Measurements from ENCODE around the gene NF1. TPM values are rescaled to one million over a fixed set of nuclear protein-coding genes. Genes with fewer than 3 reads are reported as not detected.

NF1 gene
- total and polyA plus RNA-seq, 2 of the 13 experiments (the other 11 are each of a cell fraction or from before 2014, with no cell fraction given): 21.5 to 26.5 TPM

DNA sequence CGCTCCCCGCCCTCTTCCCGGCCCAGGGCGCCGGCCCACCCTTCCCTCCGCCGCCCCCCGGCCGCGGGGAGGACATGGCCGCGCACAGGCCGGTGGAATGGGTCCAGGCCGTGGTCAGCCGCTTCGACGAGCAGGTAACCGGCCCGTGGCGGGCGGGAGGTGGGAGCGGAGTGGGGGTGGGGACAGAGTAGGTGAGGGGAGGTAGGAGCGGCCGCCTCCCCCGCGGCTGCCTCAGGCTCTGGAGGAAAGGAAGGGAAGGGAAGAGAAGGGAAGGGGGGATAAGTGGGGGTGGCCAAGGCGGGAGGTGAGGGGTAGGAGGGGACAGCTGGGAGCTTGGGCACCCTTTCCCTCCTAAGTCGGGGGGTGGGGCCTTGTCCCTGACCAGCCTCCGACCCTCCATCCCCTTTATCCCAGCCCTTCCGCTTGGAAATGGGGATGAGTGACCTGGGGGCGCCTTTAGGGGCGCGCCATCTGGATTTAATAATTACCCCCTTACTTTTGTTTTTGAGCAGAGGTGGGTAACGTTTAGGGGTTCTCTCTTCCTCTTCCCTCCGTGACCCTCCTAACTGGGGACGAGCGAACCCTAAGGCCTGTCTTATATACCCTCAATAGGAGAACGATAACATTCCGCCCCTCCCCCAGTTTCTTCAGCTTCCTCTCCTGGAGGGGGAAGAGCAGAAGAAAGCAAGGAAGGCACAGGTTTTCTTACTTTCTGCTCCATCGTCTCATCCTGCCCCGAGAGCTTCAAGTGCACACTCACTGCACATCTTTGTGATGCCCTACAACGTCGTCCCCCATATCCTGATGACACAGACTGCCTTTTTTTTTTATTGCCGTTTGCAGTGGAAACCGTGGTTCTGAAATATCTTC, 694 bp downstream of the NF1 start:
- Histone ChIP-seq H3K9me3 (ENCODE audit: low read length) (no peaks in the 10 kb centered on the region), H3K36me3 (replicated peaks in 1 of 2; ENCODE audit: control insufficient read depth in 1 of 2, insufficient read depth in 2 of 2, low read length in 2 of 2) (no peaks in the 10 kb centered on the region), H3K4me2 (ENCODE audit: low read depth, low read length) (peak overlapping the region; percentile 92), H3K27me3 (ENCODE audit: control insufficient read depth in 1 of 2, insufficient read depth in 2 of 2, low read length in 2 of 2) (no peaks in the 10 kb centered on the region; a peak in 1 of 5 replicates), H4K20me1 (ENCODE audit: insufficient read depth, low read length) (no peaks in the 10 kb centered on the region), H3K27ac (ENCODE audit: extremely low read length, insufficient read depth, low read length) (peak overlapping the region; percentile 86), H3K9ac (ENCODE audit: insufficient read depth, low read depth, low read length) (peak overlapping the region; percentile 94), H3K4me3 (replicated peaks in 1 of 3; ENCODE audit: insufficient read depth in 1 of 3, low read depth in 2 of 3, low read length in 3 of 3) (peak overlapping the region; percentile 92 to 99 (median 96)), H3K4me1 (ENCODE audit: insufficient read depth, low read length) (peaks cover 27% of the 10 kb centered on the region), H3K79me2 (ENCODE audit: insufficient read depth, low read length) (peaks cover 42% of the 10 kb centered on the region), H2AFZ (ENCODE audit: low read length) (no peak overlapping the region)
- in situ Hi-C loops (cut with HindIII; ENCODE audit: extremely low pct_ligation_motif_present, low pct_unique_long_range_greater_than_20kb) (no loop called here), intact Hi-C loops (cut with micrococcal nuclease; ENCODE audit: unreplicated experiment) (no loop called here)
- ChIA-PET POLR2A (interaction anchor here (0.5 to 1.3 kb wide), 12 partner anchors 12 to 271 kb away, joined by 3 to 8 read pairs (median 3); partner anchors contain the start of gene CRLF3), CTCF (ENCODE audit: low intra/inter-chr PET ratio, low total read pairs) (no interaction called here)
- ATAC-seq: peak; percentile 57
- DNase-seq (ENCODE audit: low spot score): peak; percentile 7
- BruUV-seq (replicated peaks): no TSS peak
- FAIRE-seq: no peak
- 2% methylated on average over 42 of the region's 45 CpGs for WGBS (ENCODE audit: low lambda C conversion rate)
- TF ChIP-seq REPIN1 (CRISPR knock-in tag; IDR thresholded peaks at IDR 0.05; ENCODE audit: borderline replicate concordance, low read depth) (no peak), EED (CRISPR knock-in tag; IDR thresholded peaks at IDR 0.05) (no peak), ZIK1 (CRISPR knock-in tag; IDR thresholded peaks at IDR 0.05; ENCODE audit: borderline replicate concordance, low read depth) (no peak), ZNF816 (CRISPR knock-in tag; IDR thresholded peaks at IDR 0.05; ENCODE audit: borderline replicate concordance) (no peak), RORA (CRISPR knock-in tag; IDR thresholded peaks at IDR 0.05) (no peak), ZNF629 (CRISPR knock-in tag; conservative IDR thresholded peaks at IDR 0.05) (peak; percentile 36; the same call in 1 of the 2 replicates), ZFP1 (CRISPR knock-in tag; IDR thresholded peaks at IDR 0.05) (no peak), ZFP37 (CRISPR knock-in tag; IDR thresholded peaks at IDR 0.05; ENCODE audit: borderline replicate concordance) (no peak), EP300 (IDR thresholded peaks at IDR 0.05; ENCODE audit: low read depth in 2 of 2, low read length in 2 of 2) (no peak), EP300 (CRISPR knock-in tag; IDR thresholded peaks at IDR 0.05; ENCODE audit: borderline replicate concordance) (no peak), MLLT10 (CRISPR knock-in tag; IDR thresholded peaks at IDR 0.05) (no peak), ZNF530 (CRISPR knock-in tag; IDR thresholded peaks at IDR 0.05; ENCODE audit: low read depth) (no peak), MEIS2 (CRISPR knock-in tag; IDR thresholded peaks at IDR 0.05) (no peak)
- TF ChIP-seq, protein P1, sequence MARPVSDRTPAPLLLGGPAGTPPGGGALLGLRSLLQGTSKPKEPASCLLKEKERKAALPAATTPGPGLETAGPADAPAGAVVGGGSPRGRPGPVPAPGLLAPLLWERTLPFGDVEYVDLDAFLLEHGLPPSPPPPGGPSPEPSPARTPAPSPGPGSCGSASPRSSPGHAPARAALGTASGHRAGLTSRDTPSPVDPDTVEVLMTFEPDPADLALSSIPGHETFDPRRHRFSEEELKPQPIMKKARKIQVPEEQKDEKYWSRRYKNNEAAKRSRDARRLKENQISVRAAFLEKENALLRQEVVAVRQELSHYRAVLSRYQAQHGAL (CRISPR knock-in tag; IDR thresholded peaks at IDR 0.05; ENCODE audit: not compliant biosample characterization): no peak
- TF ChIP-seq, protein P2, sequence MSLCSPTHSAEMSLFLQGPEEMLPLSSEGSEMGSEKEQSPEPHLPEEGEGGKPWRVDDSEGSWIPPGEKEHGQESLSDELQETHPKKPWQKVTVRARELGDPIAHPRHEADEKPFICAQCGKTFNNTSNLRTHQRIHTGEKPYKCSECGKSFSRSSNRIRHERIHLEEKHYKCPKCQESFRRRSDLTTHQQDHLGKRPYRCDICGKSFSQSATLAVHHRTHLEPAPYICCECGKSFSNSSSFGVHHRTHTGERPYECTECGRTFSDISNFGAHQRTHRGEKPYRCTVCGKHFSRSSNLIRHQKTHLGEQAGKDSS (CRISPR knock-in tag; IDR thresholded peaks at IDR 0.05; ENCODE audit: borderline replicate concordance, low read depth): peak; percentile 49; the same call in 1 of the 2 replicates
- TF ChIP-seq, protein P3, sequence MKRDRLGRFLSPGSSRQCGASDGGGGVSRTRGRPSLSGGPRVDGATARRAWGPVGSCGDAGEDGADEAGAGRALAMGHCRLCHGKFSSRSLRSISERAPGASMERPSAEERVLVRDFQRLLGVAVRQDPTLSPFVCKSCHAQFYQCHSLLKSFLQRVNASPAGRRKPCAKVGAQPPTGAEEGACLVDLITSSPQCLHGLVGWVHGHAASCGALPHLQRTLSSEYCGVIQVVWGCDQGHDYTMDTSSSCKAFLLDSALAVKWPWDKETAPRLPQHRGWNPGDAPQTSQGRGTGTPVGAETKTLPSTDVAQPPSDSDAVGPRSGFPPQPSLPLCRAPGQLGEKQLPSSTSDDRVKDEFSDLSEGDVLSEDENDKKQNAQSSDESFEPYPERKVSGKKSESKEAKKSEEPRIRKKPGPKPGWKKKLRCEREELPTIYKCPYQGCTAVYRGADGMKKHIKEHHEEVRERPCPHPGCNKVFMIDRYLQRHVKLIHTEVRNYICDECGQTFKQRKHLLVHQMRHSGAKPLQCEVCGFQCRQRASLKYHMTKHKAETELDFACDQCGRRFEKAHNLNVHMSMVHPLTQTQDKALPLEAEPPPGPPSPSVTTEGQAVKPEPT (CRISPR knock-in tag; IDR thresholded peaks at IDR 0.05; ENCODE audit: low read depth): no peak
- TF ChIP-seq, protein P4, sequence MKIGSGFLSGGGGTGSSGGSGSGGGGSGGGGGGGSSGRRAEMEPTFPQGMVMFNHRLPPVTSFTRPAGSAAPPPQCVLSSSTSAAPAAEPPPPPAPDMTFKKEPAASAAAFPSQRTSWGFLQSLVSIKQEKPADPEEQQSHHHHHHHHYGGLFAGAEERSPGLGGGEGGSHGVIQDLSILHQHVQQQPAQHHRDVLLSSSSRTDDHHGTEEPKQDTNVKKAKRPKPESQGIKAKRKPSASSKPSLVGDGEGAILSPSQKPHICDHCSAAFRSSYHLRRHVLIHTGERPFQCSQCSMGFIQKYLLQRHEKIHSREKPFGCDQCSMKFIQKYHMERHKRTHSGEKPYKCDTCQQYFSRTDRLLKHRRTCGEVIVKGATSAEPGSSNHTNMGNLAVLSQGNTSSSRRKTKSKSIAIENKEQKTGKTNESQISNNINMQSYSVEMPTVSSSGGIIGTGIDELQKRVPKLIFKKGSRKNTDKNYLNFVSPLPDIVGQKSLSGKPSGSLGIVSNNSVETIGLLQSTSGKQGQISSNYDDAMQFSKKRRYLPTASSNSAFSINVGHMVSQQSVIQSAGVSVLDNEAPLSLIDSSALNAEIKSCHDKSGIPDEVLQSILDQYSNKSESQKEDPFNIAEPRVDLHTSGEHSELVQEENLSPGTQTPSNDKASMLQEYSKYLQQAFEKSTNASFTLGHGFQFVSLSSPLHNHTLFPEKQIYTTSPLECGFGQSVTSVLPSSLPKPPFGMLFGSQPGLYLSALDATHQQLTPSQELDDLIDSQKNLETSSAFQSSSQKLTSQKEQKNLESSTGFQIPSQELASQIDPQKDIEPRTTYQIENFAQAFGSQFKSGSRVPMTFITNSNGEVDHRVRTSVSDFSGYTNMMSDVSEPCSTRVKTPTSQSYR (CRISPR knock-in tag; IDR thresholded peaks at IDR 0.05; ENCODE audit: borderline replicate concordance): peak; percentile 33; the same call in 1 of the 2 replicates
